ENCODE results near the gene CDC42BPG.

The CDC42BPG gene

DNA sequence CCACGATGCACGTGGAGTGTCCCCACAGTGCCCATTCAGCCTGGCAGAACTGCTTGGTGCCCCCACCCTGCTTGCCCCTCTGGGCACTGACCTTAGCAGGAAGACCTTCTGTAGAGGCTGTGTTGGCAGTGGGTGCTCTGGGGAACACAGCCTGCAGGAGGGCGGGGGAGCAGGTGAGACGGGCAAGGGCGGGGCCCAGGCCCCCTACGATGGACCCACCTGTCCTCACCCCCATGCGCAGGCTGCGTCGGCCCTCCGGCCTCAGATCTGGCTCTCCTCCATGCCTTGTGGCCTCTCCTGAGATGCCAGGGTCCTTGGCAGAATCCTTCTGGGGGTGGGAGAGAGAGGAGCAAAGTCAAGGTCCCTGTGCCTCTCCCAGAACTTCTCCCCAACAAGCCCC, 10.9 kb downstream of the CDC42BPG start:
- Histone ChIP-seq H4K20me1 (ENCODE audit: insufficient read depth) (no peaks in the 10 kb centered on the region), H3K4me2 (no peak overlapping the region), H3K9ac (no peak overlapping the region), H3K4me3 (IDR thresholded peaks at IDR 0.05; ENCODE audit: insufficient read depth, low read depth, low read length) (no peak overlapping the region), H3K4me1 (ENCODE audit: low read depth, poor library complexity, severe bottlenecking) (no peaks in the 10 kb centered on the region), H3K79me2 (ENCODE audit: insufficient read depth, low read depth) (no peaks in the 10 kb centered on the region), H3K36me3 (ENCODE audit: insufficient read depth) (no peaks in the 10 kb centered on the region), H2AFZ (ENCODE audit: low read depth) (no peak overlapping the region), H3K27me3 (ENCODE audit: insufficient read depth, low read depth) (no peaks in the 10 kb centered on the region; the same call in 1 of the 2 replicates), H3K27ac (no peak overlapping the region)
- TF ChIP-seq CTCF (conservative IDR thresholded peaks at IDR 0.05; ENCODE audit: low read depth, low read length): no peak

DNA sequence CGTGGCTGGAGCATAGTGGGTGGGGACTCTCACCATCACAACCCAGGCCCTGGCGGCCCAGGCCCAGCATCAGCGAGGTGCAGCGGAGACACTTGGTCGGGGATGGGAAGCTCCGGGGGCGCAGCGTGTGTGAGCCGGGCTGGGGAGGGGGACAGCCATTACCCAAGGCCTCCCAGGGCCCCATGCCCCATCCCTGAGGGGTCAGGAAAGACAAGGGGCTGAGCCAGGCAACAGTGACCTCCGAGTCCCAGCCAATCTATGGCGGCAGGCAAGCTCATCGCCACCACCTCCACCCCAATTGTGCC, 11.3 kb downstream of the CDC42BPG start:
- Histone ChIP-seq H4K20me1 (ENCODE audit: insufficient read depth) (no peaks in the 10 kb centered on the region), H3K27me3 (ENCODE audit: insufficient read depth, low read depth) (no peaks in the 10 kb centered on the region; the same call in 1 of the 2 replicates), H3K36me3 (ENCODE audit: insufficient read depth) (no peaks in the 10 kb centered on the region), H3K4me2 (no peak overlapping the region), H3K79me2 (ENCODE audit: insufficient read depth, low read depth) (no peaks in the 10 kb centered on the region), H3K4me3 (IDR thresholded peaks at IDR 0.05; ENCODE audit: insufficient read depth, low read depth, low read length) (no peak overlapping the region), H2AFZ (ENCODE audit: low read depth) (no peak overlapping the region), H3K4me1 (ENCODE audit: low read depth, poor library complexity, severe bottlenecking) (no peaks in the 10 kb centered on the region), H3K27ac (no peak overlapping the region), H3K9ac (no peak overlapping the region)
- no peak for TF ChIP-seq CTCF (conservative IDR thresholded peaks at IDR 0.05; ENCODE audit: low read depth, low read length)

DNA sequence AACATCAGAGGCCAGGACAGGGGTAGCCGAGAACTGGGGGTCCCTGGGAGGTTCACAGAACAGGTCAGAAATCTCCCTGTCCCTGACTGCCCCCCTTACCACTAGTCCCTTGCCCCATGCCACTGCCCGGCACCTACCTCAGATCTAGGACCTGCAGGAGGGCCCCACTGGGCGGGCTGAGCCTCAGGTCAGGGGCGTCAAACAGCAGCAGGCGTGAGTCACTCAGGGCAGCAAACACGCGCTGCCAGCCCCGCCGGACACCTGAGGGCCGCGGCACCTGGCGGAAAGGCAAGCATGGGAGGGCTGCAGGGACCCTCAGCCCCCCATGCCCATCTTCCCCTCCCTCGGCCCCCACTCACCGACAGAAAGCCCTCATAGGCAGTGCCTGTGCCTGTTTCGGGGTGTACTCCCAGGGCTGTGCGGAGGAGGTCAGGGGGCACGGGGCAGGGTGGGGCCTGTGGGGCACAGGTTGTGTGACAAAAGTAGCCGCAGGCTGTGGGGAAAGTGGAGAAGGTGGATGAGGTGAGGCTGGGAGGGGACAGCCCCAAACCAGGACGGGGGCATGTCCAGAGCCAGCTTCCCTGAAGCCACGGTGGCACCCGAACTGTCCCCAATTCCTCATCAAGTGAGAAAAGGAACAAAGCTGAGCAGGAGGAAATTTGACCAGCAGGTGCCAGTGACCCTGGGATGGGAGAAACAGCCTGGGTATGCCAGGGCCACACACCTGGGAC, 11.8 kb downstream of the CDC42BPG start:
- TF ChIP-seq CTCF (conservative IDR thresholded peaks at IDR 0.05; ENCODE audit: low read depth, low read length): no peak
- no peaks in the 10 kb centered on the region for H3K4me1 ChIP-seq (ENCODE audit: low read depth, poor library complexity, severe bottlenecking)
- no peaks in the 10 kb centered on the region for H3K79me2 ChIP-seq (ENCODE audit: insufficient read depth, low read depth)
- no peaks in the 10 kb centered on the region; the same call in 1 of the 2 replicates for H3K27me3 ChIP-seq (ENCODE audit: insufficient read depth, low read depth)
- no peaks in the 10 kb centered on the region for H4K20me1 ChIP-seq (ENCODE audit: insufficient read depth)
- H3K4me3 ChIP-seq (IDR thresholded peaks at IDR 0.05; ENCODE audit: insufficient read depth, low read depth, low read length): no peak overlapping the region
- H3K27ac ChIP-seq: no peak overlapping the region
- H2AFZ ChIP-seq (ENCODE audit: low read depth): no peak overlapping the region
- H3K36me3 ChIP-seq (ENCODE audit: insufficient read depth): no peaks in the 10 kb centered on the region
- no peak overlapping the region for H3K4me2 ChIP-seq
- no peak overlapping the region for H3K9ac ChIP-seq

DNA sequence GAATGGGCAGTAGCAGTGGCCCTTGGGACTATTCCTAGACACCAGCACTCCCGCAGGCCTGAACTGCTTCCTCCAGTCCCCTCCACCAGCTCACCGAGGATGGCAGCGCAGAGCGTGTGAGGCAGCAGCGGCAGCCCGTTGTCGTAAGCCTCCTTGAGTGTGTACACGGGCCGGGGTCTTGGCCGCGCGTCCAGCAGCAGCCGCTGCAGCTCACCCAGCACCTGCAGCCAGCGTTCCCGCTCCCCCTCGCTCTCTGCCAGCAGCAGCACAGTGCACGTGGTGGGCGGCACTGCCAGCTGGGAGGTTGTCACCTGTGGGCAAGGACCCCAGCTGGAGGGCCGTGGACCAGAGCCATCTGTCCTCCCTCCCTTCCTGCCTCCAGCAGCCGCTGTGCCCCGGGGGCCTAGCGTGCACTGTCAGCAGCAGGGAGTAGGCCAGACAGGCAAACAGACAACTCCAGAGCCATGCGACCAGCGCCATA, 13.0 kb downstream of the CDC42BPG start:
- Histone ChIP-seq H3K27me3 (ENCODE audit: insufficient read depth, low read depth) (no peaks in the 10 kb centered on the region; the same call in 1 of the 2 replicates), H4K20me1 (ENCODE audit: insufficient read depth) (no peaks in the 10 kb centered on the region), H3K4me1 (ENCODE audit: low read depth, poor library complexity, severe bottlenecking) (no peaks in the 10 kb centered on the region), H3K27ac (no peak overlapping the region), H2AFZ (ENCODE audit: low read depth) (no peak overlapping the region), H3K79me2 (ENCODE audit: insufficient read depth, low read depth) (no peaks in the 10 kb centered on the region), H3K4me3 (IDR thresholded peaks at IDR 0.05; ENCODE audit: insufficient read depth, low read depth, low read length) (no peak overlapping the region), H3K36me3 (ENCODE audit: insufficient read depth) (no peaks in the 10 kb centered on the region), H3K9ac (no peak overlapping the region), H3K4me2 (no peak overlapping the region)
- no peak for TF ChIP-seq CTCF (conservative IDR thresholded peaks at IDR 0.05; ENCODE audit: low read depth, low read length)

All from KMS-11 (cell line).